ENCODE measurements around the gene GLYATL2. TPM values are rescaled to one million over a fixed set of nuclear protein-coding genes. Genes with fewer than 3 reads are reported as not detected.

The GLYATL2 gene
- total RNA-seq, 1 donor from 2014 or later: 0.62 TPM

GRCh38 chr11:58861533-58861932, 17.0 kb upstream of the GLYATL2 start:
- no peak overlapping the region for H3K27ac Mint-ChIP-seq (ENCODE audit: unreplicated experiment)
- TF ChIP-seq, protein P1, sequence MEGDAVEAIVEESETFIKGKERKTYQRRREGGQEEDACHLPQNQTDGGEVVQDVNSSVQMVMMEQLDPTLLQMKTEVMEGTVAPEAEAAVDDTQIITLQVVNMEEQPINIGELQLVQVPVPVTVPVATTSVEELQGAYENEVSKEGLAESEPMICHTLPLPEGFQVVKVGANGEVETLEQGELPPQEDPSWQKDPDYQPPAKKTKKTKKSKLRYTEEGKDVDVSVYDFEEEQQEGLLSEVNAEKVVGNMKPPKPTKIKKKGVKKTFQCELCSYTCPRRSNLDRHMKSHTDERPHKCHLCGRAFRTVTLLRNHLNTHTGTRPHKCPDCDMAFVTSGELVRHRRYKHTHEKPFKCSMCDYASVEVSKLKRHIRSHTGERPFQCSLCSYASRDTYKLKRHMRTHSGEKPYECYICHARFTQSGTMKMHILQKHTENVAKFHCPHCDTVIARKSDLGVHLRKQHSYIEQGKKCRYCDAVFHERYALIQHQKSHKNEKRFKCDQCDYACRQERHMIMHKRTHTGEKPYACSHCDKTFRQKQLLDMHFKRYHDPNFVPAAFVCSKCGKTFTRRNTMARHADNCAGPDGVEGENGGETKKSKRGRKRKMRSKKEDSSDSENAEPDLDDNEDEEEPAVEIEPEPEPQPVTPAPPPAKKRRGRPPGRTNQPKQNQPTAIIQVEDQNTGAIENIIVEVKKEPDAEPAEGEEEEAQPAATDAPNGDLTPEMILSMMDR (IDR thresholded peaks at IDR 0.05; ENCODE audit: unreplicated experiment): no peak
- peaks cover 12% of the 10 kb centered on the region for H3K36me3 Mint-ChIP-seq (ENCODE audit: low read depth, unreplicated experiment)
- peaks cover 14% of the 10 kb centered on the region for H3K9me3 Mint-ChIP-seq (ENCODE audit: unreplicated experiment)
- no peak for DNase-seq (ENCODE audit: low spot score)
- H3K27me3 Mint-ChIP-seq (ENCODE audit: unreplicated experiment): no peaks in the 10 kb centered on the region
- no peaks in the 10 kb centered on the region for H3K4me1 Mint-ChIP-seq (ENCODE audit: unreplicated experiment)
- H3K4me3 Mint-ChIP-seq (ENCODE audit: unreplicated experiment): no peak overlapping the region

GRCh38 chr11:58856806-58857205, 12.3 kb upstream of the GLYATL2 start:
- peaks cover 14% of the 10 kb centered on the region for H3K9me3 Mint-ChIP-seq (ENCODE audit: unreplicated experiment)

DNA sequence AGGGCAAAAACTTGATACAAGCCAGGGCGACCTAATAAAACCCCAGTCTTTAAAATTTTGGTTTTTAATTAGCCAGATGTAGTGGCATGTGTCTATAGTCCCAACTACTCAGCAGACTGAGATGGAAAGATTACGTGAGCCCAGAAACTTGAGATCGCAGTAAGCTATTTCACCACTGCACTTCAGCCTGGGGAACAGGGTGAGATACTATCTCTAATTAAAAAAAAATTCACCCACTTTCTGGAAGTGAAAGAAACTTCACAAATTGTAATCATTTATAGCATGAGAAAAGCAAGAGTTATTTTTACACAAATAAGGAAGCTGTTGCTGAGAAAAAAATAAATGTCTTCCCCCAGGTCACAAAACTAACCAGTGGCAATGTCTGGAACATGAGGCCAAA, 882 bp upstream of the GLYATL2 start:
- DNase-seq (ENCODE audit: low spot score): no peak
- no peak overlapping the region for H3K27ac Mint-ChIP-seq (ENCODE audit: unreplicated experiment)
- TF ChIP-seq, protein P1 (IDR thresholded peaks at IDR 0.05; ENCODE audit: unreplicated experiment): no peak
- no peaks in the 10 kb centered on the region for H3K36me3 Mint-ChIP-seq (ENCODE audit: low read depth, unreplicated experiment)
- H3K4me3 Mint-ChIP-seq (ENCODE audit: unreplicated experiment): no peak overlapping the region
- H3K4me1 Mint-ChIP-seq (ENCODE audit: unreplicated experiment): no peaks in the 10 kb centered on the region
- no peaks in the 10 kb centered on the region for H3K9me3 Mint-ChIP-seq (ENCODE audit: unreplicated experiment)
- no peaks in the 10 kb centered on the region for H3K27me3 Mint-ChIP-seq (ENCODE audit: unreplicated experiment)

More at GRCh38 chr11:58856806-58857205, 12.3 kb upstream of the GLYATL2 start:
- Mint-ChIP-seq H3K36me3 (ENCODE audit: low read depth, unreplicated experiment) (no peaks in the 10 kb centered on the region), H3K4me1 (ENCODE audit: unreplicated experiment) (no peaks in the 10 kb centered on the region), H3K27ac (ENCODE audit: unreplicated experiment) (no peak overlapping the region), H3K27me3 (ENCODE audit: unreplicated experiment) (no peaks in the 10 kb centered on the region), H3K4me3 (ENCODE audit: unreplicated experiment) (no peak overlapping the region)
- DNase-seq (ENCODE audit: low spot score): no peak
- TF ChIP-seq, protein P1 (IDR thresholded peaks at IDR 0.05; ENCODE audit: unreplicated experiment): no peak

- Mint-ChIP-seq H3K27ac (ENCODE audit: unreplicated experiment) (no peak overlapping the region), H3K4me1 (ENCODE audit: unreplicated experiment) (no peaks in the 10 kb centered on the region), H3K9me3 (ENCODE audit: unreplicated experiment) (no peaks in the 10 kb centered on the region), H3K27me3 (ENCODE audit: unreplicated experiment) (peaks cover 1% of the 10 kb centered on the region), H3K4me3 (ENCODE audit: unreplicated experiment) (no peak overlapping the region), H3K36me3 (ENCODE audit: low read depth, unreplicated experiment) (peaks cover 6% of the 10 kb centered on the region)
- DNase-seq (ENCODE audit: low spot score): no peak
- TF ChIP-seq, protein P1 (IDR thresholded peaks at IDR 0.05; ENCODE audit: unreplicated experiment): no peak
These were observed 6.7 kb downstream of the GLYATL2 start for GRCh38 chr11:58837707-58838388.

DNA sequence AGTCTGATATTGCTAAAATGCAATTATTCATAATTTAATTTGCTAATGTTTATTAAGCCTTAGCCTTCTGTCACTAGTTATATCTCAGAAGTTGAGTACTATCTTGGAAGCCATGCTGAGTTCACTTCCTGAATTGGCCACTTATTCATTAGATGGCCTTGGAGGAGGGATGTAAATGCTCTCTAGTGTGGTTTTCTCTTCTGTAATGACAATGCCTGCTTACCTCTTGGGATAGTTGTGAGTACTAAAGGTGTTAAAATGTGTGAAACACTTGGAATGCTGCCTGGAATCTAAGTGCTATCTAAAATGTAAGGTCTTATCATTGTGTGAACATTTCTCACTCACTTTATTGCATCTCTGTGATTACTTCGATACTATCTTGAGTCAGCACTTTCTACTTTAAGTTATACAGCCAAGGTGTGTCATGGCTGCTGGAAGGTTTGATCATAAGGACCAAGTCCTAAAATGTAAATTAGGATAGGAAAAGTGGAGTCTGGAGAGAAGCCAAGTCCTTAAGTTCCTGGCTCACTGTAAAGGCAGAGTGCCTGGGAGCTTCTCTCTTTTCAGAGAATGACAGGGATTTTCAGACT, 12.4 kb downstream of the GLYATL2 start:
- Mint-ChIP-seq H3K27me3 (ENCODE audit: unreplicated experiment) (no peaks in the 10 kb centered on the region), H3K36me3 (ENCODE audit: low read depth, unreplicated experiment) (peaks cover 10% of the 10 kb centered on the region), H3K27ac (ENCODE audit: unreplicated experiment) (no peak overlapping the region), H3K4me1 (ENCODE audit: unreplicated experiment) (no peaks in the 10 kb centered on the region), H3K9me3 (ENCODE audit: unreplicated experiment) (no peaks in the 10 kb centered on the region), H3K4me3 (ENCODE audit: unreplicated experiment) (no peak overlapping the region)
- DNase-seq (ENCODE audit: low spot score): no peak
- TF ChIP-seq, protein P1 (IDR thresholded peaks at IDR 0.05; ENCODE audit: unreplicated experiment): no peak
